ENCODE measurements around the gene GOLGA1. TPM values are rescaled to one million over a fixed set of nuclear protein-coding genes. Genes with fewer than 3 reads are reported as not detected.
A peak's percentile ranks its signal among the peaks of the same experiment; 100 is the strongest.
"Not testable (repeated sequence)": the region's sequence is repeated elsewhere in the genome, so short reads cannot be mapped to it uniquely, and the experiment has no call there.

GOLGA1 gene
- total and polyA plus RNA-seq, 9 donors = 9.1 to 14.2 (median 10.0) TPM

DNA sequence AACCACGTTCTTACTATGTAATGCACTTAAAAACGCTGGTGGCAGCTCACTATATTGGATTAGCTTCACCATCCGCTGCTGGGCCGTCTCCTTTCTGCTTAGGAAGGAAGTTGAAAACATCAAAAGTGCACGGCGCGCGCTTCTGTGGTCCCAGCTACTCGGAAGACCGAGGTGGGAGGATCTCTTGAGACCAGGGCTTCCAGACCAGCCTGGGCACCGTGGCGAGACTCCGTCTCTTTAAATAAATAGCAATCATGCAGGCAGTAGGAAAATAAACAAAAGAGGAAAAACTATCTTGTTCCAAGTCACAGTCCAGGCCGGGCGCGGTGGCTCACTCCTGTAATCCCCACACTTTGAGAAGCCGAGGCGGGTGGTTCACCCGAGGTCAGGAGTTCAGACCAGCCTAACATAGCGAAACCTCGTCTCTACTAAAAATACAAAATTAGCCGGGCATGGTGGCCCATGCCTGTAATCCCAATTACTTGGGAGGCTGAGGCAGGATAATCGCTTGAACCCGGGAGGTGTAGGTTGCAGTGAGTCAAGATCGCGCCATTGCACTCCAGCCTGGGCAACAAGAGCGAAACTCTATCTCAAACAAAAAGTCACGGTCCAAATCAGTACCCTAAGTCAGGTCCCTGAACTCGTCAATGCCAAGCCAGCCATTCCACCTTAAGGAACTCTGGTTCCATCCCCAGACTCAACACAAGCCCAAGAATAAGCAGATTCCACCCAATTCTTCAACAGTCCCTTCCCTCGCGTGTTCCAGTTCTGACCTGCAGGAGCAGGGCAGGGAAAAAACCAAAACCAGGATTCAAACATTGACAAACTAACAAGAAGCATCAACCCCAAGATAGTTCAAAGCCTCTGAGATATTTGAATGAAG is 1.0 kb upstream of the GOLGA1 start:
- Histone ChIP-seq H3K4me3 (ENCODE audit: low read length) (peak overlapping the region; percentile 72), H3K36me3 (ENCODE audit: control insufficient read depth, insufficient read depth, low read length) (peaks cover 3% of the 10 kb centered on the region), H3K27ac (ENCODE audit: low read length) (peak overlapping the region; percentile 99), H3K9me3 (replicated peaks; ENCODE audit: control insufficient read depth, low read depth, low read length) (no peaks in the 10 kb centered on the region), H3K27me3 (ENCODE audit: control insufficient read depth, insufficient read depth, low read length) (no peaks in the 10 kb centered on the region), H3K4me1 (ENCODE audit: control insufficient read depth, insufficient read depth, low read length) (peaks cover 9% of the 10 kb centered on the region)
- DNase-seq = peak; percentile 73
- 23% methylated on average over 13 of the region's 31 CpGs for WGBS (ENCODE audit: insufficient coverage)

DNA sequence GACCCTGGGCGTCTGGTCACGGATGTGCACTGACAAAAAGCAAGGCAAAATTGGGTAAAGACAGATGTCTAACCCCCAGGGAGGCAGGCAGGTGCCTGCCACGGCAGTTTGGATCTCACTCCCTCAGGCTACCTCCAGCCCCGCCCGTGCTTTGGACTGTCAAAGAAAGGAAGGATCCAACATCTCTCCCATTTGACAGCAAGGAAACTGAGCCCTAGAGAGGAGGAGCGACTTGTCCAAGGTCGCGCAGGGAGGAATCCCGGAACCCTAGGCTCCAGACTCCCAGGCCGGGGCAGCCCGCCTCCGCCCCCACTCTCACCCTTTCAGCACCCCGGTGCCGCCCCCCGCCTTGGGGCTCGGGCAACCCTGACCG is 376 bp downstream of the GOLGA1 start:
- WGBS (ENCODE audit: insufficient coverage) = 0% methylated on average over 12 of the region's 17 CpGs
- Histone ChIP-seq H3K27ac (ENCODE audit: low read length) (peak overlapping the region; percentile 97), H3K36me3 (ENCODE audit: control insufficient read depth, insufficient read depth, low read length) (peaks cover 10% of the 10 kb centered on the region), H3K27me3 (ENCODE audit: control insufficient read depth, insufficient read depth, low read length) (no peaks in the 10 kb centered on the region), H3K9me3 (replicated peaks; ENCODE audit: control insufficient read depth, low read depth, low read length) (no peaks in the 10 kb centered on the region), H3K4me3 (ENCODE audit: low read length) (peak overlapping the region; percentile 72), H3K4me1 (ENCODE audit: control insufficient read depth, insufficient read depth, low read length) (peaks cover 9% of the 10 kb centered on the region)
- no peak for DNase-seq

DNA sequence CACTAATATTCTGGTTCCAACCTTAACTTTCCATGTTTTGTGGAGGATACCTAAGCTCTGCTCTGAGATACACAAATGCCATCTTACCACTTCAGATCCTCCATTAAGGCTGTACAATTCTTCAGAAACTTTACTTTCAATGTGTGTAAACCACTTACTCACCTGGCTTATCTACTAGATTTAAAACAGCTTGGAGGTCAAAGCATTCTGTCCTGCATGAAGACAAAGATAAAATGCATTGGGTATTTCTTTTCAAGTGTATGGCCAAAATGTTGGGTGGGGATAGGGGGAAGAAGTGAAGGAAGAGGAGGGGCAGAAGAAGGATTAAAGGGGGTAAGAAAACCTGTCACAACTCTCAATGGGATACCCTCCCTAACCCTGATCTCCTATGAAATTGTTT is 939 bp downstream of the GOLGA1 start:
- peaks cover 14% of the 10 kb centered on the region for H3K36me3 ChIP-seq (ENCODE audit: control insufficient read depth, insufficient read depth, low read length)
- H3K9me3 ChIP-seq (replicated peaks; ENCODE audit: control insufficient read depth, low read depth, low read length) = no peaks in the 10 kb centered on the region
- no peaks in the 10 kb centered on the region for H3K27me3 ChIP-seq (ENCODE audit: control insufficient read depth, insufficient read depth, low read length)
- peaks cover 9% of the 10 kb centered on the region for H3K4me1 ChIP-seq (ENCODE audit: control insufficient read depth, insufficient read depth, low read length)
- peak overlapping the region; percentile 97 for H3K27ac ChIP-seq (ENCODE audit: low read length)
- peak overlapping the region; percentile 72 for H3K4me3 ChIP-seq (ENCODE audit: low read length)
- DNase-seq = no peak

DNA sequence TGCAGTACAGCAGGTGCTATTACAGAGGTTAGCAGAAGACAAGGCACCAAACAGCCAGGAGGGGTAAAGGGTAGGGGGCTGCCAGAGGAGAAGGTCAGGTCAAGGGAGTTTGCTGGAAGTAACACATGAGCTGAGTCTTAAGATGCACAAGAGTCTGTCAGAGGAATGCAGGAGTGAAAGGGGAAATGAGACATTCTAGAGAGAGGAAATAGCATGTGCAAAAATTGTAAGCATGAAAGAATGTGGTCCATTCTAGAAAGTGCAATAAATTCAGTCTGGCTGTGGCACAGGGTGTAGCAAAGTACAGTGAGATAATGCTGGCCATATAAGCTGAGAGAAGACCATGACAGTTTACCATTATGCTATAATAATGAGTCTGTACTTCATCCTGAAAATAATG is 6.6 kb downstream of the GOLGA1 start:
- no peaks in the 10 kb centered on the region for H3K27me3 ChIP-seq (ENCODE audit: control insufficient read depth, insufficient read depth, low read length)
- no peaks in the 10 kb centered on the region for H3K4me1 ChIP-seq (ENCODE audit: control insufficient read depth, insufficient read depth, low read length)
- DNase-seq = peak; percentile 14
- no peak overlapping the region for H3K27ac ChIP-seq (ENCODE audit: low read length)
- peaks cover 42% of the 10 kb centered on the region for H3K36me3 ChIP-seq (ENCODE audit: control insufficient read depth, insufficient read depth, low read length)
- no peak overlapping the region for H3K4me3 ChIP-seq (ENCODE audit: low read length)
- no peaks in the 10 kb centered on the region for H3K9me3 ChIP-seq (replicated peaks; ENCODE audit: control insufficient read depth, low read depth, low read length)

DNA sequence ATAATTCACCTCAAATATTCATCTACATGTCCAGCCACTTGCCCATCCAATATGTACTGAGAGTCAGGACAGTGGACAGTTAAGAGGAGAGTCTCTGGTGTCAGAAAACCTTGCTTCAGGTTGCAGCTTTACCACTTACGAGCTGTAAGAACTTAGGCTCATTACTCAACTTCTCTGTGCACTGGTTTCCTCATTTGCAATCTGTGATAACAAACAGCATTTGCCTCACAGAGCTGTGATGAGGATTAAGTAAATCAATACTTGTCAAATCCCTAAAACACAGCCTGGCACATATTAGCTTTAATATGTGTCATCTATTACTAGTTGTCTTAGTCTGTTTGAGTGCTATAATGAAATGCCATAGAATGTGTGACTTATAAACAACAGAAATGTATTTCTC is 8.6 kb downstream of the GOLGA1 start:
- no peaks in the 10 kb centered on the region for H3K27me3 ChIP-seq (ENCODE audit: control insufficient read depth, insufficient read depth, low read length)
- no peak overlapping the region for H3K27ac ChIP-seq (ENCODE audit: low read length)
- DNase-seq = no peak
- peaks cover 45% of the 10 kb centered on the region for H3K36me3 ChIP-seq (ENCODE audit: control insufficient read depth, insufficient read depth, low read length)
- H3K9me3 ChIP-seq (replicated peaks; ENCODE audit: control insufficient read depth, low read depth, low read length) = no peaks in the 10 kb centered on the region
- WGBS (ENCODE audit: insufficient coverage) = no CpG with 5 or more reads among the region's 1 CpG
- no peak overlapping the region for H3K4me3 ChIP-seq (ENCODE audit: low read length)
- H3K4me1 ChIP-seq (ENCODE audit: control insufficient read depth, insufficient read depth, low read length) = no peaks in the 10 kb centered on the region

DNA sequence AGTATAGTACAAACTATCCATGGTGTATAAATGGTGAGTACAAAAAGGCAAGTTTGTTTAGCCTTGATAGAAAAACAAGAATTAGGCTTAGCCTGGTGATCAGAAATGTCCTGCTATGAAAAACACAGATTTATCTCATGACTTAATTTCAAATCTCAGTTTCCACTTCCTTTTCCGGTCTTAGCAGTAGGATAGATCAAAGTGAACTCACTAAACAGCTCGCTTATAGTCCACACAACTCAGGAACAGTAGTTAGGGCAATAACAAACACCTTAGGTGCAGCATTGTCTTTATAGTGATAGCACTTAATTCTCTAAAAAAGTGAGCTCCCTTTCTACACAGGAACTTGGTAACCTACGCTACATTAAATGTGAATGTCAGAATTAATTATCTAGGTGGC is 11.4 kb downstream of the GOLGA1 start:
- 100% methylated on average over 1 of the region's 3 CpGs for WGBS (ENCODE audit: insufficient coverage)
- Histone ChIP-seq H3K36me3 (ENCODE audit: control insufficient read depth, insufficient read depth, low read length) (peaks cover 40% of the 10 kb centered on the region), H3K27me3 (ENCODE audit: control insufficient read depth, insufficient read depth, low read length) (no peaks in the 10 kb centered on the region), H3K9me3 (replicated peaks; ENCODE audit: control insufficient read depth, low read depth, low read length) (no peaks in the 10 kb centered on the region), H3K4me1 (ENCODE audit: control insufficient read depth, insufficient read depth, low read length) (no peaks in the 10 kb centered on the region), H3K4me3 (ENCODE audit: low read length) (no peak overlapping the region), H3K27ac (ENCODE audit: low read length) (no peak overlapping the region)
- DNase-seq = no peak

DNA sequence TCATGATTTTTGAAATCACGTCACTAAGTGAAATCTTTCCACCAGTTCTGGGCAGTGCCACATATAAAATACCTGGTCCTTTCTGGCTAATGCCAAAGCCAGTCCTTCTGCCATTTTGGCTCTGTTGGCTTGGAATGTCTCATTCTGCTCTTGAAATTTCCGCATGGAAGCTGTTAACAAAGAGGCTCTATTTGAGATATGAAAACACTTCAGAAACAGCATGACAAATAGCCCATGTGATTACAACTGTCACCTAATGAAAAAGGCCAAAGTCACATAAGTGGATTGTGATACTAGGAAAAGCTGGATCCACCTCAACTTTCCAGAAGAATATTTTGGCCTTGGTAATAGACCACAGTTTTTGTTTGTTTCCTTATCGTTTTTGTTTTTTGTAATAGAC is 12.8 kb downstream of the GOLGA1 start:
- Histone ChIP-seq H3K36me3 (ENCODE audit: control insufficient read depth, insufficient read depth, low read length) (peaks cover 32% of the 10 kb centered on the region), H3K9me3 (replicated peaks; ENCODE audit: control insufficient read depth, low read depth, low read length) (no peaks in the 10 kb centered on the region), H3K4me1 (ENCODE audit: control insufficient read depth, insufficient read depth, low read length) (no peaks in the 10 kb centered on the region), H3K27me3 (ENCODE audit: control insufficient read depth, insufficient read depth, low read length) (no peaks in the 10 kb centered on the region), H3K27ac (ENCODE audit: low read length) (no peak overlapping the region), H3K4me3 (ENCODE audit: low read length) (no peak overlapping the region)
- no CpG with 5 or more reads among the region's 3 CpGs for WGBS (ENCODE audit: insufficient coverage)
- no peak for DNase-seq

DNA sequence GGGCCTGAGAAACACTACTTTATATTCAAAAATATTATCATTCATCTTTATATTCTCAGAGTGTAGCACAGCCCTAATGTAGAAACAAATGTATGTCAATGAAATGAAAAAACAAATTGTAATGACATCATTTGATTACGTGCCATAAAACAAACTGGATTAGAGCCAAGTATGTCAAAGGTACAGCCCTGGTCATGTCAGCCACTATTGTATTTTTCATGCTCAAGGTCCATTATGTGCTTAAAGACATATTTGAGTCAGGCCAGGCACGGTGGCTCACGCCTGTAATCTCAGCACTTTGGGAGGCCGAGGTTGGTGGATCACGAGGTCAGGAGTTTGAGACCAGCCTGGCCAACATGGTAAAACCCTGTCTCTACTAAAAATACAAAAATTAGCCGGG is 20.5 kb downstream of the GOLGA1 start:
- H3K4me1 ChIP-seq (ENCODE audit: control insufficient read depth, insufficient read depth, low read length); H3K4me3 ChIP-seq (ENCODE audit: low read length); H3K9me3 ChIP-seq (replicated peaks; ENCODE audit: control insufficient read depth, low read depth, low read length); H3K27ac ChIP-seq (ENCODE audit: low read length); H3K27me3 ChIP-seq (ENCODE audit: control insufficient read depth, insufficient read depth, low read length): not testable (repeated sequence)
- WGBS (ENCODE audit: insufficient coverage) = 83% methylated on average over 2 of the region's 6 CpGs
- peaks cover 50% of the 10 kb centered on the region for H3K36me3 ChIP-seq (ENCODE audit: control insufficient read depth, insufficient read depth, low read length)
- DNase-seq = peak; percentile 14

DNA sequence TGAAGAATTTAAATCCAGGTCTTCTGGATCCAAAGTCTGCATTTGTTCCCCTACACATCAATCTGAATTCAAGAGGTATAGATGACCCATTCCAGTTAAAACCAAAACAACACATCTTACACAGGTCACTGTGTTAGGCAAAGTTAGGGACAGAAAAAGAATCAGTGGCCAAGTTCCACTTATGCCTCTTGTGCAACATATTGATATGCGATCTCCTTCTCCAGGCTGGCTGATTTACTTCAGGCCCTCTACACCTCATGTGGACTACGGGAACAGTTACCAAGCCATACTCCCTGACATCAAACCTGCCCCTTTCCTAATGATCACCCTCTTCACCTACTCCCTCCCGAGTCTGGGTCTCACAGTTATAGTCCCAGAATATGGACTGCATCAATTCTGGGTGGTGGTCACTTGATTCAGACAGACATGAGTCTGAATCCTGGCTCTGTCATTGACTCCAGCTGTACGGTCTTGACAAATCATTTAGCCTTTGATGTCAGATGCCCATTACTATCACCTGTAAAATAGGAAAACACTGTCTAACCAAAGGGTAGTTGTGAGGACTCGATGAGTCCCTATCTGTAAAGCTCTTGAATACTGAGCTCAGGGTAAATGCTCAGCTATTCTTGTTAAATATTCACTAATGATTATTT is 26.0 kb downstream of the GOLGA1 start:
- no peak for DNase-seq

DNA sequence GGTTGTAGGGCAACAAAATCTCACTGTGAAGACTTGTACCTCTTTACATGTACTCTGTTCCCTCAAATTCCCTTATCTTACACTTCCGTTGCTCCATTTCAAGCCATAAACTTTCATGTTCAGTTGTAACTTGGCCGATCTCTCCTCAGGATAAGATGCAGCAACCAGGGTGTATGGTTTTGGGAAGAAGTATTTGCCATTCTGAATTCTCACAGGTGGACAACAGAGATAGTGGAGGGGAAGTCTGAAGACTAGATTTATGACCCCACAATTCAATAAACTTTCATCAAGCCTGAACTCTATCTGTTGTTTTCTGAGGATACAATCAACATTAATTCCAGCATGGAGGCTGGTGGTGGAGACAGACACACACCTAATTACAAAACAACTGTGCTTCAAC is 27.5 kb downstream of the GOLGA1 start:
- Histone ChIP-seq H3K27me3 (ENCODE audit: control insufficient read depth, insufficient read depth, low read length) (no peaks in the 10 kb centered on the region), H3K4me1 (ENCODE audit: control insufficient read depth, insufficient read depth, low read length) (no peaks in the 10 kb centered on the region), H3K36me3 (ENCODE audit: control insufficient read depth, insufficient read depth, low read length) (peaks cover 40% of the 10 kb centered on the region), H3K9me3 (replicated peaks; ENCODE audit: control insufficient read depth, low read depth, low read length) (no peaks in the 10 kb centered on the region), H3K4me3 (ENCODE audit: low read length) (no peak overlapping the region), H3K27ac (ENCODE audit: low read length) (no peak overlapping the region)
- no CpG with 5 or more reads among the region's 2 CpGs for WGBS (ENCODE audit: insufficient coverage)
- no peak for DNase-seq

More for the DNA sequence above, 26.0 kb downstream of the GOLGA1 start:
- Histone ChIP-seq H3K27ac (ENCODE audit: low read length) (no peak overlapping the region), H3K27me3 (ENCODE audit: control insufficient read depth, insufficient read depth, low read length) (no peaks in the 10 kb centered on the region), H3K4me1 (ENCODE audit: control insufficient read depth, insufficient read depth, low read length) (no peaks in the 10 kb centered on the region), H3K9me3 (replicated peaks; ENCODE audit: control insufficient read depth, low read depth, low read length) (no peaks in the 10 kb centered on the region), H3K36me3 (ENCODE audit: control insufficient read depth, insufficient read depth, low read length) (peaks cover 51% of the 10 kb centered on the region), H3K4me3 (ENCODE audit: low read length) (no peak overlapping the region)
- WGBS (ENCODE audit: insufficient coverage) = 100% methylated on average over 3 of the region's 5 CpGs

Data from muscle of leg (tissue), 11 donors.